NB4 (cell line): ENCODE data around the gene RNF112.

Source experiments
- TF ChIP-seq, protein P1 (sequence below): IDR thresholded peaks from 2 replicates; pipeline ENCODE4 v1.6.1; 2011; ENCODE audit warnings: low read depth, low read length
- TF ChIP-seq, protein P2 (sequence below): IDR thresholded peaks from one replicate; pipeline ENCODE4 v1.5.1; 2012; ENCODE audit warnings: low read depth, low read length

- TF ChIP-seq, protein P1, sequence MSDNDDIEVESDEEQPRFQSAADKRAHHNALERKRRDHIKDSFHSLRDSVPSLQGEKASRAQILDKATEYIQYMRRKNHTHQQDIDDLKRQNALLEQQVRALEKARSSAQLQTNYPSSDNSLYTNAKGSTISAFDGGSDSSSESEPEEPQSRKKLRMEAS: no peak
- TF ChIP-seq, protein P2, sequence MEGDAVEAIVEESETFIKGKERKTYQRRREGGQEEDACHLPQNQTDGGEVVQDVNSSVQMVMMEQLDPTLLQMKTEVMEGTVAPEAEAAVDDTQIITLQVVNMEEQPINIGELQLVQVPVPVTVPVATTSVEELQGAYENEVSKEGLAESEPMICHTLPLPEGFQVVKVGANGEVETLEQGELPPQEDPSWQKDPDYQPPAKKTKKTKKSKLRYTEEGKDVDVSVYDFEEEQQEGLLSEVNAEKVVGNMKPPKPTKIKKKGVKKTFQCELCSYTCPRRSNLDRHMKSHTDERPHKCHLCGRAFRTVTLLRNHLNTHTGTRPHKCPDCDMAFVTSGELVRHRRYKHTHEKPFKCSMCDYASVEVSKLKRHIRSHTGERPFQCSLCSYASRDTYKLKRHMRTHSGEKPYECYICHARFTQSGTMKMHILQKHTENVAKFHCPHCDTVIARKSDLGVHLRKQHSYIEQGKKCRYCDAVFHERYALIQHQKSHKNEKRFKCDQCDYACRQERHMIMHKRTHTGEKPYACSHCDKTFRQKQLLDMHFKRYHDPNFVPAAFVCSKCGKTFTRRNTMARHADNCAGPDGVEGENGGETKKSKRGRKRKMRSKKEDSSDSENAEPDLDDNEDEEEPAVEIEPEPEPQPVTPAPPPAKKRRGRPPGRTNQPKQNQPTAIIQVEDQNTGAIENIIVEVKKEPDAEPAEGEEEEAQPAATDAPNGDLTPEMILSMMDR: no peak
Measured at GRCh38 chr17:19448341-19449268, 37.6 kb downstream of the RNF112 start.
